Karpas-422 (cell line): ENCODE data around the gene PRKAG2. TPM values are rescaled to one million over a fixed set of nuclear protein-coding genes. Genes with fewer than 3 reads are reported as not detected.

Source experiments
- DNase-seq: peaks from one replicate; pipeline ENCODE4 v3.0.0-alpha.2; 2015
- H2AFZ ChIP-seq: fragments of 200-600 bp; sonication (generic); 2 replicates; pipeline ENCODE4 v1.6.1; 2014; ENCODE audit warnings: antibody characterized with exemption, low read length, mixed read lengths
- H3K27ac ChIP-seq: fragments of 200-600 bp; sonication (generic); 2 replicates; pipeline ENCODE4 v1.5.1; 2014; ENCODE audit warnings: mild to moderate bottlenecking, low read length, moderate library complexity
- H3K27me3 ChIP-seq: fragments of 200-600 bp; sonication (generic); 2 replicates; pipeline ENCODE4 v1.6.1; 2014; ENCODE audit warnings: low read length, mixed read lengths
- H3K36me3 ChIP-seq: fragments of 200-600 bp; sonication (generic); 2 replicates; pipeline ENCODE4 v1.6.1; 2014; ENCODE audit warnings: low read length, mixed read lengths; ENCODE audit not compliant: insufficient read depth
- H3K4me1 ChIP-seq: fragments of 200-600 bp; sonication (generic); 2 replicates; pipeline ENCODE4 v1.6.1; 2014; ENCODE audit warnings: mild to moderate bottlenecking, low read length, mixed read lengths
- H3K4me2 ChIP-seq: fragments of 200-600 bp; sonication (generic); 2 replicates; pipeline ENCODE4 v1.6.1; 2014; ENCODE audit warnings: low read length, low read depth, mild to moderate bottlenecking; ENCODE audit not compliant: poor library complexity, severe bottlenecking
- H3K4me3 ChIP-seq: fragments of 200-600 bp; sonication (generic); 2 replicates; pipeline ENCODE4 v1.5.1; 2014; ENCODE audit warnings: mild to moderate bottlenecking, antibody characterized with exemption, low read length, mixed read lengths
- H3K79me2 ChIP-seq: fragments of 200-600 bp; sonication (generic); 2 replicates; pipeline ENCODE4 v1.6.1; 2014; ENCODE audit warnings: mild to moderate bottlenecking, low read length, mixed read lengths
- H3K9ac ChIP-seq: fragments of 200-600 bp; sonication (generic); 2 replicates; pipeline ENCODE4 v1.6.0; 2014; ENCODE audit warnings: low read length
- H3K9me2 ChIP-seq: fragments of 200-600 bp; sonication (generic), shearing (Covaris generic); replicated peaks from 2 replicates; pipeline ENCODE4 v1.6.0; 2014; ENCODE audit warnings: mild to moderate bottlenecking, low read length, moderate library complexity; ENCODE audit not compliant: insufficient read depth
- H3K9me3 ChIP-seq: fragments of 300-700, 200-600 bp; sonication (generic); 2 replicates; pipeline ENCODE4 v1.6.1; 2014; ENCODE audit warnings: low read length, mixed read lengths
- H4K20me1 ChIP-seq: fragments of 200-600 bp; sonication (generic); 2 replicates; pipeline ENCODE4 v1.6.1; 2014; ENCODE audit warnings: mild to moderate bottlenecking, antibody characterized with exemption, low read length, low read depth; ENCODE audit not compliant: insufficient read depth
- total RNA-seq: library from RNA; depleted of rRNA; stranded (reverse); fragments of >200 nt; shearing (Covaris generic); gene quantifications from 2 replicates; pipeline ENCODE4 v1.2.3, GENCODE V29; 2014; ENCODE audit warnings: low replicate concordance

Gene PRKAG2
- total RNA-seq, 1 experiment from 2014 or later: 6.3 TPM

DNA sequence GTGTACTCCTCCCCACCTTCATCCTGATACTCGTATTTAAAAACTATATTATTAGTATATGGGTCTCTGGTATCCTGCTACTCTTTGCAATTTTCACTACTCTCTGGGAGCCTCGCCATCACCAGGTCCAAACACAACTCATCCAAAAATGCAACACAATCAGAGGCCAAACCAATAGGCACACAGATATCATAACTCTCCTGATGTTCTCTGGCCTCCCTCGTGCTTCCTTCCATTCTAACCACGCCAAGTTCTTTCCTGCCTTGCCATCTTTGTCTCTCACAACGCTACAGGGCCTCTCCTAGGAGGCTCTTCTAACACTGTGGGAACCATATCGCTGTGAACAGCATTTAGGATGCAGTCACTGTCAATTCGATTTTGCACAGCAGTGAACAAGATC, 364.6 kb downstream of the PRKAG2 start:
- Histone ChIP-seq H4K20me1 (peaks cover 61% of the 10 kb centered on the region), H3K4me2 (no peak overlapping the region), H3K27ac (no peak overlapping the region), H2AFZ (no peak overlapping the region), H3K9me3 (no peaks in the 10 kb centered on the region; the same call in 1 of the 2 replicates), H3K36me3 (peaks cover 23% of the 10 kb centered on the region), H3K27me3 (no peaks in the 10 kb centered on the region), H3K4me1 (peaks cover 2% of the 10 kb centered on the region), H3K9me2 (no peaks in the 10 kb centered on the region), H3K79me2 (peaks cover 100% of the 10 kb centered on the region), H3K9ac (no peak overlapping the region), H3K4me3 (no peak overlapping the region)
- no peak for DNase-seq

GRCh38 chr7:151511946-151512345, 365.0 kb downstream of the PRKAG2 start:
- Histone ChIP-seq H3K79me2 (peaks cover 100% of the 10 kb centered on the region), H3K9me3 (no peaks in the 10 kb centered on the region; the same call in 1 of the 2 replicates), H3K9me2 (no peaks in the 10 kb centered on the region), H3K4me1 (no peaks in the 10 kb centered on the region), H3K27me3 (no peaks in the 10 kb centered on the region), H3K4me3 (no peak overlapping the region), H3K27ac (no peak overlapping the region), H4K20me1 (peaks cover 56% of the 10 kb centered on the region), H3K9ac (no peak overlapping the region), H3K36me3 (peaks cover 23% of the 10 kb centered on the region), H2AFZ (no peak overlapping the region), H3K4me2 (no peak overlapping the region)
- DNase-seq: no peak

- no peaks in the 10 kb centered on the region for H3K4me1 ChIP-seq
- DNase-seq: no peak
- no peaks in the 10 kb centered on the region for H3K27me3 ChIP-seq
- H3K79me2 ChIP-seq: peaks cover 100% of the 10 kb centered on the region
- H3K9ac ChIP-seq: no peak overlapping the region
- peaks cover 20% of the 10 kb centered on the region for H3K36me3 ChIP-seq
- no peak overlapping the region for H2AFZ ChIP-seq
- H3K4me2 ChIP-seq: no peak overlapping the region
- no peak overlapping the region for H3K4me3 ChIP-seq
- H3K9me2 ChIP-seq: no peaks in the 10 kb centered on the region
- H4K20me1 ChIP-seq: peaks cover 57% of the 10 kb centered on the region
- no peaks in the 10 kb centered on the region; the same call in 1 of the 2 replicates for H3K9me3 ChIP-seq
- no peak overlapping the region for H3K27ac ChIP-seq
Observed at GRCh38 chr7:151511270-151511669, 365.6 kb downstream of the PRKAG2 start.

GRCh38 chr7:151509670-151510333, 367.1 kb downstream of the PRKAG2 start:
- H3K4me2 ChIP-seq: no peak overlapping the region
- no peaks in the 10 kb centered on the region for H3K9me3 ChIP-seq
- no peak overlapping the region for H3K27ac ChIP-seq
- H2AFZ ChIP-seq: no peak overlapping the region
- H3K9me2 ChIP-seq: no peaks in the 10 kb centered on the region
- DNase-seq: no peak
- H3K9ac ChIP-seq: no peak overlapping the region
- H3K36me3 ChIP-seq: peaks cover 10% of the 10 kb centered on the region
- peaks cover 100% of the 10 kb centered on the region for H3K79me2 ChIP-seq
- H3K4me3 ChIP-seq: no peak overlapping the region
- no peaks in the 10 kb centered on the region for H3K4me1 ChIP-seq
- peaks cover 48% of the 10 kb centered on the region for H4K20me1 ChIP-seq
- no peaks in the 10 kb centered on the region for H3K27me3 ChIP-seq

DNA sequence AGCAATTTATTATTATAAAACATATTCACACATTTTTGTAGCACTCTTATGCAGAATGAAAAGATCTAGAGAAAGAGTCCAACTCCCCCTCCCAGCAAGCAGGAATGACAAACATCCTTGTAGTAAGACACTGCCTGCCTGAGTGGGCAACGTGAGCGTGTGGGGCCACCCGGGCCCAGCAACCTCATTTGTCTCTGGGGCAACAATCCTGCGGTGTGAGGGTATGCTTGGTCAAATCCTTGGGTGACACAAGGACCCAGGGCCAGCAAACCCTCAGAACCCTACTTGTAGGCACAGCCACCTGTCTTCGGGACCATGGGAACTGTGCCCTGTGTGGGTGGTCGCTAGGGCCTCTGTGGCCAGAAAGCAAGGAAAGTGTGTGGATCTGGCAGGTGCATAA, 367.9 kb downstream of the PRKAG2 start:
- Histone ChIP-seq H3K9me2 (no peaks in the 10 kb centered on the region), H3K4me3 (no peak overlapping the region), H3K79me2 (peaks cover 100% of the 10 kb centered on the region), H3K36me3 (peaks cover 10% of the 10 kb centered on the region), H3K27me3 (no peaks in the 10 kb centered on the region), H3K4me2 (no peak overlapping the region), H3K4me1 (no peaks in the 10 kb centered on the region), H3K9me3 (no peaks in the 10 kb centered on the region), H3K27ac (no peak overlapping the region), H4K20me1 (peaks cover 46% of the 10 kb centered on the region), H2AFZ (no peak overlapping the region), H3K9ac (no peak overlapping the region)
- DNase-seq: no peak

DNA sequence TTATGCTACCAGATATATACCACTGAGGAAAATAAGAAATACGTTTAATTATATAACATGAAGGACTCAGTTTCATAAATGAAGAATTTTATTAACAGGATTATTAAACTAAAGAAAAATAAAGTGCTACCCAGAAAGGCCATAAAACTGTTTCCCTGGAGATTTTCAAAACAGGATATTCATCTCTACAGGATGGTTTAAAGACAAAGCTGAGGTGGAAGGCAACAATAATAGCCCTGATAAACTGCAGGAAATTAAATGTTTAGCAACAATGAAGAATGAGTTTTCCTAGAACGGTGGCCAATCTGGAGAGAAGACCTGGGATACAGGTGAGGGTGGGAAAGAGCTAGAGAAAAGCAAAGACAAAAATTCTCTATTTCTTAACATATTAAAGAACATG, 369.1 kb downstream of the PRKAG2 start:
- Histone ChIP-seq H3K36me3 (peaks cover 3% of the 10 kb centered on the region; the same call in 1 of the 2 replicates), H3K9me2 (no peaks in the 10 kb centered on the region), H3K27me3 (no peaks in the 10 kb centered on the region), H3K79me2 (peaks cover 100% of the 10 kb centered on the region), H2AFZ (no peak overlapping the region), H3K9me3 (no peaks in the 10 kb centered on the region), H3K4me2 (no peak overlapping the region), H3K27ac (no peak overlapping the region), H3K4me3 (no peak overlapping the region), H4K20me1 (peaks cover 41% of the 10 kb centered on the region), H3K4me1 (no peaks in the 10 kb centered on the region), H3K9ac (no peak overlapping the region)
- no peak for DNase-seq

- H3K9me2 ChIP-seq: no peaks in the 10 kb centered on the region
- peaks cover 37% of the 10 kb centered on the region for H4K20me1 ChIP-seq
- DNase-seq: no peak
Observed at GRCh38 chr7:151506901-151507382, 370.0 kb downstream of the PRKAG2 start.

More at GRCh38 chr7:151506901-151507382, 370.0 kb downstream of the PRKAG2 start:
- peaks cover 100% of the 10 kb centered on the region for H3K79me2 ChIP-seq
- H3K4me3 ChIP-seq: no peak overlapping the region
- H3K9ac ChIP-seq: no peak overlapping the region
- no peak overlapping the region for H3K27ac ChIP-seq
- H2AFZ ChIP-seq: no peak overlapping the region
- H3K36me3 ChIP-seq: peaks cover 3% of the 10 kb centered on the region; the same call in 1 of the 2 replicates
- no peaks in the 10 kb centered on the region for H3K4me1 ChIP-seq
- no peak overlapping the region for H3K4me2 ChIP-seq
- no peaks in the 10 kb centered on the region for H3K27me3 ChIP-seq
- H3K9me3 ChIP-seq: no peaks in the 10 kb centered on the region
